HepG2 (cell line): Measurements from ENCODE around the gene AQP5. TPM values are rescaled to one million over a fixed set of nuclear protein-coding genes. Genes with fewer than 3 reads are reported as not detected.
A peak's percentile ranks its signal among the peaks of the same experiment; 100 is the strongest.

Source experiments
- CENPBD1 ChIP-seq: sonication (generic); formaldehyde crosslinking; IDR thresholded peaks from 2 replicates; pipeline ENCODE4 v1.8.0; 2022; ENCODE audit warnings: missing genetic modification reagents, low read depth, mild to moderate bottlenecking, borderline replicate concordance
- HNRNPLL ChIP-seq: fragments of 200-400 bp; formaldehyde crosslinking; IDR thresholded peaks from 2 replicates; pipeline ENCODE4 v1.6.1; 2017; ENCODE audit warnings: mild to moderate bottlenecking, low read depth, low read length; ENCODE audit not compliant: poor library complexity, severe bottlenecking
- NCOA5 ChIP-seq: sonication (generic); formaldehyde crosslinking; IDR thresholded peaks from 2 replicates; pipeline ENCODE4 v1.4.0; 2020; ENCODE audit warnings: missing genetic modification reagents
- NFYC ChIP-seq: IDR thresholded peaks from 2 replicates; pipeline ENCODE4 v1.6.1; 2016; ENCODE audit warnings: missing genetic modification reagents, missing compliant biosample characterization
- ONECUT2 ChIP-seq: sonication (generic); formaldehyde crosslinking; IDR thresholded peaks from 2 replicates; pipeline ENCODE4 v1.4.0; 2020; ENCODE audit warnings: missing genetic modification reagents
- RFX3 ChIP-seq: IDR thresholded peaks from 2 replicates; pipeline ENCODE4 v1.6.1; 2016; ENCODE audit warnings: missing biosample characterization, missing genetic modification reagents
- SALL2 ChIP-seq: sonication (generic); formaldehyde crosslinking; IDR thresholded peaks from 2 replicates; pipeline ENCODE4 v1.8.1; 2023; ENCODE audit warnings: mild to moderate bottlenecking, missing genetic modification reagents, inconsistent platforms
- TSC22D2 ChIP-seq: sonication (generic); formaldehyde crosslinking; IDR thresholded peaks from 2 replicates; pipeline ENCODE4 v1.5.1; 2020; ENCODE audit warnings: missing genetic modification reagents, mild to moderate bottlenecking, borderline replicate concordance
- ZKSCAN5 ChIP-seq: sonication (generic); formaldehyde crosslinking; IDR thresholded peaks from 2 replicates; pipeline ENCODE4 v1.5.1; 2020; ENCODE audit warnings: mild to moderate bottlenecking, missing genetic modification reagents
- ZNF121 ChIP-seq: sonication (generic); formaldehyde crosslinking; IDR thresholded peaks from 2 replicates; pipeline ENCODE4 v1.5.0; 2020; ENCODE audit warnings: mild to moderate bottlenecking, missing genetic modification reagents
- ZNF138 ChIP-seq: sonication (generic); formaldehyde crosslinking; IDR thresholded peaks from 2 replicates; pipeline ENCODE4 v1.5.0; 2020; ENCODE audit warnings: mild to moderate bottlenecking, low read depth, missing genetic modification reagents
- ZNF30 ChIP-seq: sonication (generic); formaldehyde crosslinking; IDR thresholded peaks from 2 replicates; pipeline ENCODE4 v1.5.0; 2020; ENCODE audit warnings: mild to moderate bottlenecking, missing genetic modification reagents
- ZNF501 ChIP-seq: sonication (generic); formaldehyde crosslinking; IDR thresholded peaks from 2 replicates; pipeline ENCODE4 v1.5.1; 2020; ENCODE audit warnings: mild to moderate bottlenecking, moderate library complexity, missing genetic modification reagents
- ZNF746 ChIP-seq: sonication (generic); formaldehyde crosslinking; IDR thresholded peaks from 2 replicates; pipeline ENCODE4 v1.8.0; 2022; ENCODE audit warnings: mild to moderate bottlenecking, missing genetic modification reagents
- polyA plus RNA-seq, 8 experiments: library from polyadenylated mRNA; depleted of rRNA in 3 of 8; stranded (reverse) in 7 of 8; unstranded in 1 of 8; fragments of >200 nt; fragmentation: Illumina TruSeq in 4 of 8; extraction: Trizol in 4 of 8; gene quantifications; 2 replicates each; pipeline versions ENCODE4 v1.2.1 to v1.2.3, GENCODE V29; 2011 to 2016; ENCODE audit warnings: low read depth in 4 of 8, missing spikeins in 1 of 8, mixed read lengths in 1 of 8; ENCODE audit not compliant: insufficient read depth in 1 of 8
- total RNA-seq, 5 experiments: library from RNA; depleted of rRNA; stranded (reverse); fragments of >200 nt; fragmentation: Illumina TruSeq; extraction: Trizol; gene quantifications; 2 replicates each; pipeline ENCODE4 v1.2.3, GENCODE V29; 2016; ENCODE audit warnings: low read depth in 1 of 5
- TF ChIP-seq, protein P1 (sequence below): sonication (generic); formaldehyde crosslinking; IDR thresholded peaks from 2 replicates; pipeline ENCODE4 v1.4.0; 2020; ENCODE audit warnings: mild to moderate bottlenecking, missing genetic modification reagents
- TF ChIP-seq, protein P2 (sequence below): sonication (generic); formaldehyde crosslinking; IDR thresholded peaks from 2 replicates; pipeline ENCODE4 v1.4.0; 2020; ENCODE audit warnings: missing genetic modification reagents

AQP5 gene
- total and polyA plus RNA-seq, 2 of the 13 experiments (the other 11 are each of a cell fraction or from before 2014, with no cell fraction given): not detected

DNA sequence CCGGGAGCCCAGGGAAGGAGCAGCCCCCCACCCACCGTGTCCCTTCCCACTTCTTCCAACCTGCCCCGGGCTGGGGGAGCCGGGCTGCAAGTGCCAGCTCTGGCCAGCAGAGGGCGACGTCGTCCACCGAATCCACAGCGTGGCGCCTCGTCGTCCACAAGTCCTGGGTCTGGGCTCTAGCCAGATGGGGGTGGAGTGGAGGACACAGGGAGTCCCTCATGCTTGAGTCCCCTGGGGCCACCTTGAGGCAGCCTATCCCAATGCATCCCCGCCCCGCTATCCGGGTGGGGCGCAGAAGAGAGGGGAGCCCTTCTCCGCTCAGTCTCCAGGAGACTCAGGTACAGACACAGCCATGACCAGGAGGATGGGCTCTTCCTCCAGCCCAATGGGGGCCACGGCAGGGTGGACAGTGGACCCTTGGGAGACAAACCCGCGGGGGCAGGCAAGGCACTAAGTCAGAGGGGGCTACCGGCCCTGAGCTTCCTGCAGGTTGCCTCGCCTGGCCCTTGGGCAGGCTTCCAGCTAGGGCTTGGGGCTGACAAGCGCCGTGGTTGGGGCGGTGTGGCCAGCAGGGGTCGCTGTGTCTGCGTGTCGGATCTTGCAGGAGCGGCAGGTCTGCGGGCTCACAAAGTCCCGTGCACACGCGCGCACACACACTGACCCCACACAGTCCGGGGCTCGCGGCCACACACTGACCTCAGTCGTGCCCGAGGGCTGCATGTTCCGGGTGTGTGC lies 5.5 kb downstream of the AQP5 start (continued):
- TF ChIP-seq, protein P1, sequence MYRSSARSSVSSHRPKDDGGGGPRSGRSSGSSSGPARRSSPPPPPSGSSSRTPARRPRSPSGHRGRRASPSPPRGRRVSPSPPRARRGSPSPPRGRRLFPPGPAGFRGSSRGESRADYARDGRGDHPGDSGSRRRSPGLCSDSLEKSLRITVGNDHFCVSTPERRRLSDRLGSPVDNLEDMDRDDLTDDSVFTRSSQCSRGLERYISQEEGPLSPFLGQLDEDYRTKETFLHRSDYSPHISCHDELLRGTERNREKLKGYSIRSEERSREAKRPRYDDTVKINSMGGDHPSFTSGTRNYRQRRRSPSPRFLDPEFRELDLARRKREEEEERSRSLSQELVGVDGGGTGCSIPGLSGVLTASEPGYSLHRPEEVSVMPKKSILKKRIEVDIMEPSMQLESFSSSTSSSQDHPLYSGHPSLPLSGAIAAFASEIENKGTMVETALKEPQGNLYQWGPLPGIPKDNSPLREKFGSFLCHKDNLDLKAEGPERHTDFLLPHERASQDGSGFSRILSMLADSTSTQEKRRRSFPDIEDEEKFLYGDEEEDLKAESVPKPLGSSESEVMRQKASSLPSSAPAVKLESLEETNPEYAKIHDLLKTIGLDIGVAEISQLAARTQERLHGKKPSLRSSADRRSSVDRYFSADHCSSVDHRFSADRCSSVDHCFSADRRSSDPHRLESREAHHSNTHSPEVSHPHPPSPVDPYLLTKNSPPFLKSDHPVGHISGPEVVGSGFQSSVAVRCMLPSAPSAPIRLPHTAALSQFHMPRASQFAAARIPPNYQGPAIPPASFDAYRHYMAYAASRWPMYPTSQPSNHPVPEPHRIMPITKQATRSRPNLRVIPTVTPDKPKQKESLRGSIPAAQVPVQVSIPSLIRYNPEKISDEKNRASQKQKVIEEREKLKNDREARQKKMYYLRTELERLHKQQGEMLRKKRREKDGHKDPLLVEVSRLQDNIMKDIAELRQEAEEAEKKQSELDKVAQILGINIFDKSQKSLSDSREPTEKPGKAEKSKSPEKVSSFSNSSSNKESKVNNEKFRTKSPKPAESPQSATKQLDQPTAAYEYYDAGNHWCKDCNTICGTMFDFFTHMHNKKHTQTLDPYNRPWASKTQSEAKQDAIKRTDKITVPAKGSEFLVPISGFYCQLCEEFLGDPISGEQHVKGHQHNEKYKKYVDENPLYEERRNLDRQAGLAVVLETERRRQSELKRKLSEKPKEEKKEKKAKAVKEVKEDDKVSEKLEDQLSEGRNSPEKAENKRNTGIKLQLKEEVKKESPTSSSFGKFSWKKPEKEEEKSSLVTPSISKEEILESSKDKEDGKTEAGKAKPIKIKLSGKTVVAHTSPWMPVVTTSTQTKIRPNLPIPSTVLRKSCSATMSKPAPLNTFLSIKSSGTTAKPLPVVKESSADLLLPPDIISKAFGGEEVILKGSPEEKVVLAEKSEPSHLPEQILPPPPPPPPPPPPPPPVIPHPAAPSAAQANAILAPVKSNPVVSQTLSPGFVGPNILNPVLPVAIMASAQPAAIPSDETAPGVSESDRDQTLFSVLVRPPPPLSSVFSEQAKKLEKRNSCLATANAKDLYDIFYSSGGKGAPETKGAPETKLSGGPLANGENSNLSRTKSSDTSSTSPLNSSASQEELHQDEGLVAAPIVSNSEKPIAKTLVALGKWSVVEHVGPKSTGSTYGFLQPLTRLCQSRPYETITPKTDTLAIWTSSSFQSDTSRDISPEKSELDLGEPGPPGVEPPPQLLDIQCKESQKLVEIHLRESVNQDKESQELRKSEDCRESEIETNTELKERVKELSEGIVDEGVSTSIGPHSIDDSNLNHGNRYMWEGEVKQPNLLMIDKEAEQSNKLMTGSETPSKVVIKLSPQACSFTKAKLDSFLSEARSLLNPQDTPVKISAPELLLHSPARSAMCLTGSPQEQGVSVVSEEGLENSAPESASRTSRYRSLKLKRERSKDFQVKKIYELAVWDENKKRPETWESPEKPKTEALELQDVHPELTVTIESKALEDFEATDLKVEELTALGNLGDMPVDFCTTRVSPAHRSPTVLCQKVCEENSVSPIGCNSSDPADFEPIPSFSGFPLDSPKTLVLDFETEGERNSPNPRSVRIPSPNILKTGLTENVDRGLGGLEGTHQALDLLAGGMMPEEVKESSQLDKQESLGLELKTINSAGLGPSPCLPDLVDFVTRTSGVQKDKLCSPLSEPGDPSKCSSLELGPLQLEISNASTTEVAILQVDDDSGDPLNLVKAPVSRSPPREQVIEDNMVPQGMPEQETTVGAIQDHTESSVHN (CRISPR knock-in tag): no peak
- no peak for TF ChIP-seq ZKSCAN5 (CRISPR knock-in tag)
- TF ChIP-seq, protein P2, sequence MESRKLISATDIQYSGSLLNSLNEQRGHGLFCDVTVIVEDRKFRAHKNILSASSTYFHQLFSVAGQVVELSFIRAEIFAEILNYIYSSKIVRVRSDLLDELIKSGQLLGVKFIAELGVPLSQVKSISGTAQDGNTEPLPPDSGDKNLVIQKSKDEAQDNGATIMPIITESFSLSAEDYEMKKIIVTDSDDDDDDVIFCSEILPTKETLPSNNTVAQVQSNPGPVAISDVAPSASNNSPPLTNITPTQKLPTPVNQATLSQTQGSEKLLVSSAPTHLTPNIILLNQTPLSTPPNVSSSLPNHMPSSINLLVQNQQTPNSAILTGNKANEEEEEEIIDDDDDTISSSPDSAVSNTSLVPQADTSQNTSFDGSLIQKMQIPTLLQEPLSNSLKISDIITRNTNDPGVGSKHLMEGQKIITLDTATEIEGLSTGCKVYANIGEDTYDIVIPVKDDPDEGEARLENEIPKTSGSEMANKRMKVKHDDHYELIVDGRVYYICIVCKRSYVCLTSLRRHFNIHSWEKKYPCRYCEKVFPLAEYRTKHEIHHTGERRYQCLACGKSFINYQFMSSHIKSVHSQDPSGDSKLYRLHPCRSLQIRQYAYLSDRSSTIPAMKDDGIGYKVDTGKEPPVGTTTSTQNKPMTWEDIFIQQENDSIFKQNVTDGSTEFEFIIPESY: 0 out of 2 replicates have a peak, but pooled peaks have one; percentile 11
- TF ChIP-seq ZNF121 (CRISPR knock-in tag): no peak
- no peak; the same call in 1 of the 2 replicates for TF ChIP-seq ZNF138
- peak; percentile 49; the same call in 1 of the 2 replicates for TF ChIP-seq SALL2 (CRISPR knock-in tag)
- no peak for TF ChIP-seq ZNF30 (CRISPR knock-in tag)
- TF ChIP-seq ZNF746 (CRISPR knock-in tag): no peak
- TF ChIP-seq NCOA5: no peak
- TF ChIP-seq ONECUT2 (CRISPR knock-in tag): no peak
- 0 out of 2 replicates have a peak, but pooled peaks have one; percentile 15 for TF ChIP-seq TSC22D2 (CRISPR knock-in tag)
- TF ChIP-seq HNRNPLL: peak; percentile 18
- no peak for TF ChIP-seq RFX3
- TF ChIP-seq ZNF501 (CRISPR knock-in tag): peak; percentile 78
- TF ChIP-seq CENPBD1 (CRISPR knock-in tag): no peak
- no peak for TF ChIP-seq NFYC
